CD4-positive, alpha-beta T cell treated with Interleukin-4 for 4 hours (primary cell): Measurements from ENCODE around the gene PODXL2.
"Not testable (repeated sequence)": the region's sequence is repeated elsewhere in the genome, so short reads cannot be mapped to it uniquely, and the experiment has no call there.

Experiments used
- DNase-seq: peaks from one replicate; pipeline ENCODE4 v3.0.0-alpha.2; 2020

PODXL2 gene

GRCh38 chr3:127630811-127631714, 2.1 kb downstream of the PODXL2 start:
- no peak for DNase-seq

DNA sequence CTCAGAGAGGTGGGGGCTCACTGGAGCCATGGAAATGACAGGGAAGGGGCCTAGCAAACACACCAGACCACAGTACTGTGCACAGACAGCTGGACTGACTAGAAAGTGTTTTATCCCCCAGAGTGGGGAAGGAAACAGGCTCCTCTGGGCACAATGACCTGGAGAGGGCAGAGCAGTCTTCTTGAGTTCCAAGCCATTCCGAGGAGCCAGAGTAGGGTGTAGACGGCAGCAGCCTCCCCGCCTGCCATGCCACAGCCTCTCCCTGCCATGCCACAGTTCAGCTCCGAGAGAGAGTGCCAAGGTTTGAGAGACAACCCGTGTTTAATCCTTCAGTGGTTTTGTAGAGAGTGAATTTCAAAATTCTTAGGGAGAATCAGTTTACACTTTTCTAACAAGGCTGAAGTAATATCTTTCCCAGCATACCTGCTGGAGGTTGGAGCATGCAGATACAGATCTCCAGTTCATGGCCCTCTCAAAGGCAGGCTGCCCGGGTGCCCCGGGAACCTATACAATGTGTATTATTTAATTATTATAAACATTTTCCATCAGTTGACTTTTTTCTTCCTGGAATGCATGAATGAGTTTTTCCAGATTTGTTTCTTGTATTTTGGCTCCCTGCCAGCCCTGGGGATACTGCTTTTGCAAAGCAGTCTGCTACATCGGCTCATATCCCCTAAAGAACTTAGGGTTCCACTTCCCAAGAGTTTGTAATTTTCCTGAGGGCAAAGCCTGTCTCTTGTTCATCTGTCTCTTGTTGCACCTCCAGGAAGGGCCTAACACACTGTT, 3.2 kb downstream of the PODXL2 start:
- DNase-seq, result no peak

DNA sequence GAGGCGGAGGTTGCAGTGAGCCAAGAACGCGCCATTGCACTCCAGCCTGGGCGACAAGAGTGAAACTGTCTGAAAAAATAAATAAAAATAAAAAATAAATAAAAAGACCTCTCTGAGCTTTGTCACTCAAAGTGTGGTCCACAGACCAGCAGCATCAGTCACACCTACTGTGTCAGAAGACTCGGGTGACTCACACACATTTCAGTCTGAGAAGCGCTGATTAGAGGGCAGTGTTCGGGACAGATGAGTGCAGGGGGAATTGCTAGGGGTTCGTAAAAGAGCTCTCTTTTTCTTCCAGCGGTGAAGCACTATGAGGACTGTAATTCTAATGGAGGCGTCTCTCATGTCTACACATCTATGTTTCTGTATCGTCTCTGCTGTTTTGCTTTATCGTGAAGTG, 5.7 kb downstream of the PODXL2 start:
- no peak for DNase-seq

DNA sequence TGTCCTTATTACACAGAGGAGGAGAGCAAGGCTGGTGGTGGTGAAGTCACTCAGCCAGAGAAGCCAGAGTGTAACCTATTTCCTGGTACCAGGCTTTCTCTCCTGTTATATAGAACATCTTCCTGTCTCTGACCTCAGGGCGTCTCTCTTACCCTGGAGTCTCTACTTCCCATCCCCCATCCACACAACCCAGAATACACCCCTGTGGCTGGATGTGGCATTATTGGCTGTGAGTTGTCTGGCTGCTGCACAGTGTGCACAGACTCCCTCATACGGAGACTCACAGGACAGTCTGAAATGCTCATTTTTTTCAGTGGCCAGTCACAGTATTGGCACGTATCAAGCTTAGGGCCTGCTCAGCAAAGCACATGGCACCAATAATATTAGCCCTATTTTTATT, 8.6 kb downstream of the PODXL2 start:
- DNase-seq, result peak; percentile 11

DNA sequence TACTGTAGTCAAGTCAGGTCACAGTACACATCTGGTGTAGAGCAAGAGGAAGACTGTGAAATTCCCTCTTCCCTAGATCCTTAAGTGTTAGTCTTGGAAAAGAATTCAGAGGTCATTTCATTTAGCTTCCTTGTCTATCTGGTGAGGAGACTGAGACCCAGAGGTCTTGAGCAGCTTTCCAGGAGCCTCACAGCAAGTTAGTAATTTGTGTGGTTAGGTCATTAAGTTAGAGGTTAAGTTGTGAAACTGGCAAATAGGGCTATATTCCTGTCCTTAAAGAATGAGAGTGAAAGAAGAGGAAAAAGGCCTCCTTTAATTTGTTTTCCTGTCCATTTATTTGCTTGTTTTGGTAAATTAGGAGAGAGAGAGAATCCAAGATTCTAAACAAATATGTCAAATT, 9.0 kb downstream of the PODXL2 start:
- DNase-seq, result no peak

DNA sequence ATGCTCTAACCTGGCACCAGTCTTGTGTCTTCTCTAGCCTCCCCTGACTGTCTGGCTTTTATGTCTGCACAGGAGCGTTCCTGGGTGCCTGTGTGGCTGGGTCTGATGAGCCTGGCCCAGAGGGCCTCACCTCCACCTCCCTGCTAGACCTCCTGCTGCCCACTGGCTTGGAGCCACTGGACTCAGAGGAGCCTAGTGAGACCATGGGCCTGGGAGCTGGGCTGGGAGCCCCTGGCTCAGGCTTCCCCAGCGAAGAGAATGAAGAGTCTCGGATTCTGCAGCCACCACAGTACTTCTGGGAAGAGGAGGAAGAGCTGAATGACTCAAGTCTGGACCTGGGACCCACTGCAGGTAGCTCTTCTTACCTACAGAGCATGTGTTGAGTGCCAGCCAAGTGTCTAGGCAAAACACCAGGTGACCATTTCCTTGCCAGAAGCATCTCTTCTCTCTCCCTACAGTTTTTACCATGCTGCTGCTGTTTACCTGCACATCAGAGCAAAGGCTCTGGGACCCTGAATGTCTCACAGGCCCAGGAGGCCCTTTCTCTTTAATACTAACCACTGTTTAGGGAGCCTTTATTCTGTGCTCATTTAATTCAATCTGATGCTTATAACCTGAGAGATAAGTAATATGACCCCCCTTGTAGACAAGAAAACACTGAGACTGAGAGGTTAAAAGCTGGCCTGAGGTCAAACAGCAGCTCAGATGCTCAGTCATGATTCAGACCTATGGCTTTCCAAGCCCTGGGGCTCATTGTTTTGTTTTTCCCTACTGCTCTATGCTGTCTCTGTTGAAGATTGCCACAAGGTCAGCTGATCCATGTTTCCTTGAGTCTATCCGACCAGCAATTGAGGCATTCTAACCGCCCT, 10.4 kb downstream of the PODXL2 start:
- DNase-seq, result no peak

- no peak for DNase-seq
These were observed 11.0 kb downstream of the PODXL2 start for GRCh38 chr3:127640042-127640355.

DNA sequence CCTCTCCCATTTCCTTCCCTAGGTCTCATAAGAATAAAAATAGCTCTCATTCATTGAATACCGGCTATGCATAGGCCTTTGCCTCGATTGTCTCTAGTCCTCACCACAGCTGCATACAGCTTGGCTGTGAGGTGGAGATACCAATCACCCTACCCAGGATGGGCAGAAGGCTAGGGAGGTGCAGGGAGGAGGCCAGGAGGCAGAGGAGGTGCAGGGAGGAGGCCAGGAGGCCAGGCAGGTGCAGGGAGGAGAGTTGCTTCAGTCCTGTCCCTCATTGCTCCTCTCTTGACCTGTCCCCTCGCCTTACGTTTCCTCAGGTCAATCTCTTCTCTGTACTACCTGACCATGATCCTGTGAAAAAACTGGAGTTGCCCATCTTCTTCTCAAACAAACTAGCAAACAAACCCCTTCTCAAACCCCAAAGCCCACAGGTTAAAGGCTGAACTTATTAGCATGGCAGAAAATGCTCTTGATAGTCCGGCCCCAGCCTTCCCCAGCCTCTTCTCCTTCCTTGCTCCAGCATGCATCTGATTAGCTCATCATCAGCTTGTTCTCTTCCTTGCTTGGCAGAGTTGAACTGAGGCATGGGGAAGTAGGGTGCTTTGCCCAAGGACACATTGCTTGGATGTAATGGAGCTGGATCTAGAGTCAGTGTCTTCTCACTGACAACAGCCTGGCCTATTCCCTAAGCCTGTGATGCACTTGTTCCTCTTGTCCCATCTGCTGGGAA, 15.8 kb downstream of the PODXL2 start:
- DNase-seq, result no peak

DNA sequence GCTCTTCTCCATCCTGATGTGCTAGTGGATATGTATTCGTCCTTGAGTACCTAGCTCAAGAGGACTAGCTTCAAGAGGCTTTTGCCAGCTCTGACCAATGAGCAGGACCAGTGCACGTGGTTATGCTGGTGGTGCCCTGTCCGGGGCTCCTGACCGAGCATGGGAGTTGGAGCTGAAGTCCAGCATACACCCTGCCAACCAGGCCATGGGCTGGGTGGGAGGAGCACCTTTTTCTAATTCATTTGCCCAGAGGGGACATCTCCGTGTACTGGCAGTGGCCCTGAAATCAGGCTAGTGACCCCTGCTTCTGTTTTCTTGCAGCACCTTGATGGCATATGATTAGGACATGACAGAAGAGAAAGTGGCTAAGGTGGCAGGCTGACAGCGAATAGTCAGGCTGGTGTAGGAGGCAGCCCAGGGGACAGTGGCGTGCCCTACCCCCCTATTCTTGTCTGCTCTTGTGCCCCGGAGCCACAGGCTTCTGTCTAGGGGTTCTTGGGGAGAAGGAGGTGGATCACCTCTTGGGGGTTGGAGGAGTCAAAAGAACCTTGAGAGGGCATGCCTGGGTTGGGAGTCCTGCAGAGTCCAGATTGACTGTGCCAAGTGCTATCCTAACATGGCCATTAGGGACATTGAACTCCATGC, 16.5 kb downstream of the PODXL2 start:
- DNase-seq, result no peak

DNA sequence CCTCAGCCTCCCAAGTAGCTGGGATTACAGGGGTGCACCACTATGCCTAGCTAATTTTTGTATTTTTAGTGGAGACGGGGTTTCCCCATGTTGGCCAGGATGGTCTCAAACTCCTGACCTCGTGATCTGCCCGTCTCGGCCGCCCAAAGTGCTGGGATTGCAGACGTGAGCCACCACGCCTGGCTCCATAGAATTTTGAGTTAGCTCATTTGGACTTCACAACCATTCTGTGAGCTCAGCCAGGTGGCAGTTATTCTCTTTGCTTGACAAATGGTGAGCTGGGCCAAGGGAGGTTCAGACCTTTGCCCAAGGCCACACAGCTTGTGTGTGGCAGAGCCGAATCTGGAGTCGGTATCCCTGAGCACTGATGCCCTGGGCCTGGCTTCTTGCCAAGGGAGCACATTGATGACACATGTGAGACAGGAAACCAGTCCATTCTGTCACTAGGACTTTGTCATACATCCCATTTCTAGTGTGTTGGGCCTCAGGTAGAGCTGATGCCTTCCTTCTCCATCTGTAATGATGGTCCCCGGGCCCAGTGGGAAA, 17.6 kb downstream of the PODXL2 start:
- no peak for DNase-seq

GRCh38 chr3:127647166-127647844, 18.3 kb downstream of the PODXL2 start:
- DNase-seq, result no peak

DNA sequence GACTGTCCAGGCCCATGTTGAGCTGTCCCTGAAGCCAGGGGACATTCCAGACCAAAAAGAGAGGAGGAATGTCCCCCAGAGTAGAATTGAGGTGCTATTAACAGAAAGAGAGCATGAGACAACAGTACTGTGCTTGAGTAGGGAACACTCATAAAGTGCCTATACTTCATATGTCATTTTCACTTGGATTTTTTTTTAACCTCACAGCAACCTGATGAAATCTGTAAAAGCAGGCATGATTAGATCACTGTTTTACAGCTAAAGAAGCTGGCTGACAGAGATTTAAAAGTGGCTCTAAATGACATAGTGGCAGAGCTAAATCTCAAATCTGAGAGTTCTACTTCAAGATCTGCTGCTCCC, 18.8 kb downstream of the PODXL2 start:
- DNase-seq, result no peak

GRCh38 chr3:127650236-127650635, 21.3 kb downstream of the PODXL2 start:
- DNase-seq, result no peak

GRCh38 chr3:127651516-127652172, 22.7 kb downstream of the PODXL2 start:
- DNase-seq, result no peak

DNA sequence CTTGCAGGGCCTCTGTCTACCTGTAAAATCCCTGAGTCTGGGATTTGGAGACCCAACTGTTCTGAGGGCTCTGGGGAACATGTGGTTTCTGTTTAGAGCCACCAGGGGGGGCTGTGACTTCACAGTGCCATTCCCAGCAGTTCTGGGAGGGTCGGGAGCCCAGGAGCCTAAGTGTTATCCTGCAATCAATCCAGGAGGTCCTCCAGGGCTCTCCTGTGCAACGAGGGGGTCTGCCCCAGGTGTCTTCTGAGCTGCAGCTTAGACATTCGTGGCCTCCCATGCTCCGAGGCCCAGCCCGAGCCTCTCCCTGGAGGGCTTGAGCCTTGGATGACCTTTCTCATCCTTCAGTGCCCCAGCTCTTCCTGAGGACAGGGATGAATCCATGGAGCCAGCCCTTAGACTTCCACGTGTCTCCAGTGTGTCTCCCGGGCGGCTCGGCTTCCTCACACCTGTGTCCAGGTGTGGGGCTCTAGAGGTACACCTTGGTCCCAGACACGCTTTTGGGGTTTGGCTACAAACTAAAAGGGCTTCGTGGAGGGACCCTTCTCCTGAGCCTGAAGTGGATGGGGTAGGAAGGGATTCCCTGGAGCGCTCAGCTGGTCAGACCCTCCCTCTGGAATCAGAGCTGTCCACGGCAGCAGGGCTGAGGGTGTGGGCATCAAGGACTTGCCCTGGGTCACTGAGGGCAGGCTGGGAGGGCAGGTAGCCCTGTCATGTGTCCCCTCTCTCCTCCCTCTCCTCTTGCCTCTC, 23.4 kb downstream of the PODXL2 start:
- DNase-seq, result peak; percentile 42

GRCh38 chr3:127654374-127654773, 25.4 kb downstream of the PODXL2 start:
- DNase-seq, result no peak

DNA sequence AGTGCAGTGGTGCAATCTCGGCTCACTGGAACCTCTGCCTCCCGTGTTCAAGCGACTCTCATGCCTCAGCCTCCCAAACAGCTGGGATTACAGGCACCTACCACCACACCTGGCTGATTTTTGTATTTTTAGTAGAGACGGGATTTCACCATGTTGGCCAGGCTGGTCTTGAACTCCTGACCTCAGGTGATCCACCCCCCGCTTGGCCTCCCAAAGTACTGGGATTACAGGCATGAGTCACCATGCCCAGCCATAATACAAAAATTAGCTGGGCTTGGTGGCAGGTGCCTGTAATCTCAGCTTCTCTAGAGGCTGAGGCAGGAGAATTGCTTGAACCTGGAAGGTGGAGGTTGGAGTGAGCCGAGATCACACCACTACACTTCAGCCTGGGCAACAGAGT, 26.0 kb downstream of the PODXL2 start:
- DNase-seq, result not testable (repeated sequence)

DNA sequence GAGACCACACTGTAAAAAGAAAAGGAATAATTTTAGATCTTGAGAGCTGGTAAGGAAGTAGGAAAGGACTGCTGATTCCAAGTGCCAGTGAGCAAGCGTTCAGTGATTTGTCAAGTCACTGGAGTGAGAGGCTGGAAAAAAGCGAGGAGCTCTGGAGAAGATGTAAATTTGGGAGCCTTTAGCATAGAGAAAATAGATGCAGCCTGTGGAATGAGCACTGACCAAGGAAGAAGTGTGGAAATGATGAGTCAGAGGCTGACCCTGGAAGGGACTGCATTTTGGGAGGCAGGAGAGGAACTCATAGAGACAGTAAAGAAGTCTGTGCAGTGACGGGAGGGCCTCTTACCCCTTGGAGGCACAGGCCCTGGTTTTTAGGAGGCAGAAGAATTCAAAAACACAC, 26.7 kb downstream of the PODXL2 start:
- no peak for DNase-seq

- no peak for DNase-seq
These were observed 27.9 kb downstream of the PODXL2 start for GRCh38 chr3:127656906-127657305.

DNA sequence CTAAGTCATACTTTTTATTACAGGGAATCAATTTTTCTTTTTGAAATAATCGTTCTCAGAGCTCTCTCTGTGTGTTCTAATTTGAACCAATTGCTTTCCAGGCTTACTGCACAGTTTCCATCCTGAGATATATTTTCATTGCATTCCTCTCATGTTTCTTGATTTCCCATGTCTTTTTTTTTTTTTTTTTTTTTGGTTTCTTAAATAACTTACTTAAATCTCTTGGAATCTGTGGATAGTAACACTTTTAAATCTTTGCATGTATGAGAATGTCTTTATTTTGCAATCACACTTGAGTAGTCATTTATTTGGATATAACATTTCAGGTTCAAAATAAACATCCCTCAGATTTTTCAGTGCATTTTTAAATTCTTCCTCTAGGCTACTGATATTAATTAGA, 29.2 kb downstream of the PODXL2 start:
- no peak for DNase-seq
